Upper lobe of left lung (tissue), 6 donors: ENCODE data around the gene ADORA1. TPM values are rescaled to one million over a fixed set of nuclear protein-coding genes. Genes with fewer than 3 reads are reported as not detected.
A peak's percentile ranks its signal among the peaks of the same experiment; 100 is the strongest.

Experiments
- ATAC-seq, 2 donors: fragments of 200-7000 bp; cut with Tn5 transposase; one replicate each; pipeline ENCODE4 v1.9.1; 2022; ENCODE audit warnings: mild to moderate bottlenecking in 2 of 2, moderate library complexity in 2 of 2; ENCODE audit not compliant: low FRiP score in 2 of 2
- DNase-seq, 2 donors: peaks; one replicate each; pipeline ENCODE4 v3.0.0-alpha.2; 2019 to 2020
- H3K27ac ChIP-seq, 4 donors: fragments of 200-600 bp; sonication (generic); one replicate each; pipeline ENCODE4 v1.5.1; 2016 to 2019
- H3K27me3 ChIP-seq, 4 donors: fragments of 200-600 bp; sonication (generic); one replicate each; pipeline ENCODE4 v1.5.1; 2017 to 2019
- H3K36me3 ChIP-seq, 4 donors: fragments of 200-600 bp; sonication (generic); one replicate each; pipeline ENCODE4 v1.5.1; 2016 to 2019
- H3K4me1 ChIP-seq, 4 donors: fragments of 200-600 bp; sonication (generic); one replicate each; pipeline ENCODE4 v1.5.1; 2018 to 2019
- H3K4me3 ChIP-seq, 4 donors: fragments of 200-600 bp; sonication (generic); one replicate each; pipeline ENCODE4 v1.5.1; 2017 to 2019; ENCODE audit warnings: mild to moderate bottlenecking in 2 of 4, moderate library complexity in 1 of 4
- H3K9me3 ChIP-seq, 4 donors: fragments of 200-600 bp; sonication (generic); one replicate each; pipeline ENCODE4 v1.5.1; 2018 to 2019
- EP300 ChIP-seq, 4 donors: sonication (generic); formaldehyde crosslinking; IDR thresholded peaks; one replicate each; pipeline ENCODE4 v1.5.1; 2017; ENCODE audit warnings: antibody characterized with exemption in 4 of 4, control low read depth in 2 of 4
- POLR2A ChIP-seq, 4 donors: fragments of 450-650 bp; IDR thresholded peaks; one replicate each; pipeline ENCODE4 v1.5.1; 2016 to 2017; ENCODE audit warnings: antibody characterized with exemption in 4 of 4, mild to moderate bottlenecking in 2 of 4
- POLR2AphosphoS5 ChIP-seq, 2 donors: sonication (generic); formaldehyde crosslinking; IDR thresholded peaks; one replicate each; pipeline ENCODE4 v1.5.1; 2017; ENCODE audit warnings: antibody characterized with exemption in 2 of 2
- WGBS, 2 donors: methylation state at CpG; one replicate each; pipeline ENCODE4 v1.1.5; 2017 to 2018; 5-methylcytosine and 5-hydroxymethylcytosine counted together
- total RNA-seq, 6 donors: library from RNA; depleted of rRNA in 4 of 6; stranded (reverse); fragments of >200 nt in 4 of 6; gene quantifications; one replicate each; pipeline versions ENCODE4 v1.1.0 to v1.2.1, GENCODE V29; 2016 to 2021
- TF ChIP-seq, protein P1 (sequence below), 6 experiments: fragments of 450-650 bp in 4 of 6; fragments of 200-600 bp in 2 of 6; sonication (generic) in 2 of 6; IDR thresholded peaks; one replicate each; pipeline ENCODE4 v1.5.1; 2016 to 2019; ENCODE audit warnings: antibody characterized with exemption in 6 of 6
- donor health status: DM: no; HTN: no; CAD: no; lungs with moderate emphysema.
- donor health status: DM: no; HTN: yes; CAD: no; lungs with severe emphysema.

ADORA1 gene
- total RNA-seq, 6 donors from 2014 or later: 0.20 to 5.4 (median 3.1) TPM

DNA sequence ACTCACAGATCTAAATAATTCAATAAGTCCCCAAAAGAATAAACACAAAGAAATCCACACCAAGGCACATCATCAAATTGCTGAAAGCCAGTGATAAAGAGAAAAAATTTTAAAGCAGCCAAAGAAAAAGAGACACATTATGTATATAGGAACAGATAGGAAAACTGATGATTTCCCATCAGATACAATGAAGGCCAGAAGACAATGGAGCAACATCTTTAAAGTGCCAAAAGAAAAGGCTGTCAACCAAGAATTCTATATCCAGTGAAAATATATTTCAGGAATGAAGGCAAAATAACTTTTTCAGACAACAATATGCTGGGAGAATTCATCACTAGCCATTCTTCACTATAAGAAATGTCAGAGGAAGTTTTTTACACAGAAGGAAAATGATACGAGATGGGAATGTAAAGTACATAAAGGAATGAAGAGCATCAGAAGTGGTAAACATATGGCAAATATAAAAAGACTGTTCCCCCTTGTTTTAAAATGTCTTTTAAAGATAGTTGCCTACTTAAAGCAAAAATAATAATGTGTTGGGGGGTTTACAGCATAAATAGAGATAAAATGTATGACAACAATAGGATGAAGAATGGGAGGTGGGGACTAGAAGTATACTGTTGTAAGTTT is 32.4 kb upstream of the ADORA1 start:
- Histone ChIP-seq H3K4me3 (no peak overlapping the region), H3K27me3 (no peaks in the 10 kb centered on the region), H3K9me3 (peaks cover 0 to 14% (median 10%) of the 10 kb centered on the region in 4 donors), H3K36me3 (no peaks in the 10 kb centered on the region), H3K27ac (no peak overlapping the region), H3K4me1 (no peaks in the 10 kb centered on the region)
- ATAC-seq: no peak
- TF ChIP-seq POLR2AphosphoS5 (IDR thresholded peaks at IDR 0.05): no peak
- no peak for TF ChIP-seq POLR2A (IDR thresholded peaks at IDR 0.05)
- TF ChIP-seq, protein P1, sequence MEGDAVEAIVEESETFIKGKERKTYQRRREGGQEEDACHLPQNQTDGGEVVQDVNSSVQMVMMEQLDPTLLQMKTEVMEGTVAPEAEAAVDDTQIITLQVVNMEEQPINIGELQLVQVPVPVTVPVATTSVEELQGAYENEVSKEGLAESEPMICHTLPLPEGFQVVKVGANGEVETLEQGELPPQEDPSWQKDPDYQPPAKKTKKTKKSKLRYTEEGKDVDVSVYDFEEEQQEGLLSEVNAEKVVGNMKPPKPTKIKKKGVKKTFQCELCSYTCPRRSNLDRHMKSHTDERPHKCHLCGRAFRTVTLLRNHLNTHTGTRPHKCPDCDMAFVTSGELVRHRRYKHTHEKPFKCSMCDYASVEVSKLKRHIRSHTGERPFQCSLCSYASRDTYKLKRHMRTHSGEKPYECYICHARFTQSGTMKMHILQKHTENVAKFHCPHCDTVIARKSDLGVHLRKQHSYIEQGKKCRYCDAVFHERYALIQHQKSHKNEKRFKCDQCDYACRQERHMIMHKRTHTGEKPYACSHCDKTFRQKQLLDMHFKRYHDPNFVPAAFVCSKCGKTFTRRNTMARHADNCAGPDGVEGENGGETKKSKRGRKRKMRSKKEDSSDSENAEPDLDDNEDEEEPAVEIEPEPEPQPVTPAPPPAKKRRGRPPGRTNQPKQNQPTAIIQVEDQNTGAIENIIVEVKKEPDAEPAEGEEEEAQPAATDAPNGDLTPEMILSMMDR (IDR thresholded peaks at IDR 0.05): no peak
- no peak for TF ChIP-seq EP300 (IDR thresholded peaks at IDR 0.05)
- DNase-seq: no peak
- 96 to 98% methylated on average over 1 of the region's 1 CpG for WGBS, 2 donors

DNA sequence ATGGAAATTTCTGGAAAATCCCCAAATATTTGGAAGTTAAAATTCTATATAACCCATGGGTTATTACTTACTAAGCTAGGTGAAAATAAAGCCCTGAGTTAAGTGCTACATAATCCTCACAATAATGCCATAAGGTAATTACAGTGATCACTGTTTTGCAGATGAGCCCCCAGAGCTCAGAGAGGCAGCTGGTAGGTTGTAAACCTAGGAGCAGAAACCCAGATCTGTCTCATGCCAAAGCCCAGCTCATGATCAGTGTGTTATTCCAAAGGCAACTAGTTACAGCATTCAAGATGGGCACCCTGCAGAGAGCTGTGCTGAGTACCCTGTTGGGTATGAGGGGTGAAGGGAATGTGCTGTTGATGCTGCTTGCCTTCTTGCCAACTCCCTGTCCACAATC is 31.0 kb upstream of the ADORA1 start:
- no peak overlapping the region for H3K27ac ChIP-seq
- H3K4me1 ChIP-seq: no peaks in the 10 kb centered on the region
- no peak overlapping the region for H3K4me3 ChIP-seq
- TF ChIP-seq POLR2AphosphoS5 (IDR thresholded peaks at IDR 0.05) (no peak), EP300 (IDR thresholded peaks at IDR 0.05) (no peak), POLR2A (IDR thresholded peaks at IDR 0.05) (no peak)
- TF ChIP-seq, protein P1 (IDR thresholded peaks at IDR 0.05): no peak
- no peak for DNase-seq
- peaks cover 0 to 14% (median 10%) of the 10 kb centered on the region in 4 donors for H3K9me3 ChIP-seq
- no peaks in the 10 kb centered on the region for H3K27me3 ChIP-seq
- no peak for ATAC-seq
- no peaks in the 10 kb centered on the region for H3K36me3 ChIP-seq

DNA sequence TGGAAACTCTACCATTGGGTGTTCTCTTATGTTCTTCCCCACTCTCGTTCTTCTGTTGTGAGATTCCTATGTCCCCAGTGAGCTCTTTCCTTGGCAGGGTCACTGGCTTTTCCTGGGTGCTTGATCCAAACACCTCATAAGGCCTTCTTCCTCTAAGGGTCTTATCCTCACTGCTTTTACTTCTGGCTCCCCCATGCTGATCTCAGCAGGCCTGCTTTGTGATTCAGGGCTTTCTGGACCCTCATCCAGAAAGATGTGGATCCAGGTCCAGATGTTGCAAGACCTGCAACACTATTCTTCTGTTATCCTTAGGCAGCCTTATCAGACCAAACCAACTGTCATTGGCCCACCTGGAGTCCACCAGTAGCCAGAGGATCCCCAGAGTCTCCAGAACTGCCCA is 30.5 kb upstream of the ADORA1 start:
- Histone ChIP-seq H3K4me3 (no peak overlapping the region), H3K36me3 (no peaks in the 10 kb centered on the region), H3K27me3 (no peaks in the 10 kb centered on the region), H3K27ac (no peak overlapping the region), H3K4me1 (no peaks in the 10 kb centered on the region), H3K9me3 (peaks cover 0 to 14% (median 10%) of the 10 kb centered on the region in 4 donors)
- TF ChIP-seq, protein P1 (IDR thresholded peaks at IDR 0.05): no peak
- no peak for TF ChIP-seq POLR2A (IDR thresholded peaks at IDR 0.05)
- TF ChIP-seq EP300 (IDR thresholded peaks at IDR 0.05): no peak
- TF ChIP-seq POLR2AphosphoS5 (IDR thresholded peaks at IDR 0.05): no peak
- DNase-seq (no peak), ATAC-seq (no peak)
- WGBS, 2 donors: 80 to 100% methylated on average over 1 of the region's 1 CpG

DNA sequence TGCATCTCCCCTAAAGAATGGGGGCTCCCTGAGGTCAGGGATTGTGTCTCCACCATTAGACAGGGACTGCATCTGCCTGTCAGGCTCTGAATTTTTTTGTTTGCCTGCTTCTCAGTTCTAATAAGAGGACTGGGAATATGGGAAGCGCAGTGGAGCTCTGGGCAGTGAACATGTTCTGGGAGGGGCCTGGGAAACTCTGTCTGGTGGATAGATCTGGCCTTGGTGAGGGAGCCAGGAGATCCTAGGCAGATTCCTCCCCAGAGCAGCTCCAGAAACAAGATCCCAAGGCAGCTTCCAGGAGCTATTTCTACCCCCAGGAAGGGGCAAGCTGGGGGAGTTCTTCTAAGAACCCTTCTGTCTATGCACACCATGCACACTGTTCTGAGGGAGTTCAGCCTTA is 29.1 kb upstream of the ADORA1 start:
- Histone ChIP-seq H3K4me3 (no peak overlapping the region), H3K27ac (no peak overlapping the region), H3K4me1 (no peaks in the 10 kb centered on the region), H3K27me3 (no peaks in the 10 kb centered on the region), H3K9me3 (peaks cover 0 to 14% (median 10%) of the 10 kb centered on the region in 4 donors), H3K36me3 (no peaks in the 10 kb centered on the region)
- DNase-seq (no peak), ATAC-seq (no peak)
- WGBS, 2 donors: 100% methylated on average over 1 of the region's 1 CpG
- TF ChIP-seq EP300 (IDR thresholded peaks at IDR 0.05) (no peak), POLR2A (IDR thresholded peaks at IDR 0.05) (no peak), POLR2AphosphoS5 (IDR thresholded peaks at IDR 0.05) (no peak)
- TF ChIP-seq, protein P1 (IDR thresholded peaks at IDR 0.05): no peak

DNA sequence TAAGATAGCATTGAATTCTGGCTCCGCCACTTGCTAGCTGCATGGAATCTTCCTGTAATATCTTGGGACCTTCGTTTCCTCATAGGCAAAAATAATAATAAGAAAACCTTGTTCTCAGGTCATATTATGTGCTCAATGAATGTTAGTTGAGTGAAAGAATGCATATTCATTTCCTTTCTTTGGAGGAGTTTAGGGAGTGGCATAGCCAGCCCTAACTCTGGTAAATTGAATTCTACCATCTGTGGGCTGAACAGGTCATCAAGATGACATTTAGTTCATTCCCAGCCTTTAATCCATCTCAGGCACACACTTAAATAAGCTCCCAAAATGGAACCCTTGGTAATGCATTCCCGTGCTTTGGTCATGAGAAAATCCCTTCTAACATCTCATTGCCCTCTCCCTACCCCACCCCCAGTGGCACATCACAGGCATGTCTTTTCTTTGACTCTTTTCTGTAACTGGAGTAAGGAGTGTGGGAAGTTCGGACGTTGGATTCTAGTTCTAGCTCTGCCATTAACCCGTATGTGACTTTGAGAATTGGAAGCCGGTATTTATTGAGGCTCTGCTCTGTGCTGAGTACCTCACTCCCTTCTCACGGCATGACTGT is 28.5 kb upstream of the ADORA1 start:
- H3K4me1 ChIP-seq: no peaks in the 10 kb centered on the region
- ATAC-seq (no peak), DNase-seq (no peak)
- WGBS, 2 donors: 88 to 89% methylated on average over 8 of the region's 8 CpGs
- peaks cover 0 to 14% (median 10%) of the 10 kb centered on the region in 4 donors for H3K9me3 ChIP-seq
- peak overlapping the region in 1 of 4 donors; percentile 34 for H3K27ac ChIP-seq
- no peaks in the 10 kb centered on the region for H3K36me3 ChIP-seq
- no peaks in the 10 kb centered on the region for H3K27me3 ChIP-seq
- TF ChIP-seq POLR2A (IDR thresholded peaks at IDR 0.05): no peak
- TF ChIP-seq EP300 (IDR thresholded peaks at IDR 0.05): no peak
- TF ChIP-seq POLR2AphosphoS5 (IDR thresholded peaks at IDR 0.05): no peak
- TF ChIP-seq, protein P1 (IDR thresholded peaks at IDR 0.05): no peak
- no peak overlapping the region for H3K4me3 ChIP-seq
